HCT116 (cell line): ENCODE measurements around the gene AFAP1L2.

ENCODE experiments used
- CEBPB ChIP-seq: IDR thresholded peaks from 2 replicates; pipeline ENCODE4 v1.6.1; 2012; ENCODE audit warnings: low read depth
- CTCF ChIP-seq, 3 experiments: fragments of 200-600 bp in 1 of 3; sonication (generic) in 1 of 3; IDR thresholded peaks in 2 of 3; conservative IDR thresholded peaks in 1 of 3; 2 replicates each; pipeline ENCODE4 v1.5.1; 2012 to 2017; ENCODE audit warnings: low read depth in 2 of 3, low read length in 2 of 3, antibody characterized with exemption in 1 of 3, borderline replicate concordance in 1 of 3, control low read depth in 1 of 3, mild to moderate bottlenecking in 1 of 3, mixed read lengths in 1 of 3, mixed run types in 1 of 3, moderate library complexity in 1 of 3; ENCODE audit not compliant: insufficient read depth in 1 of 3
- EGR1 ChIP-seq: IDR thresholded peaks from 2 replicates; pipeline ENCODE4 v1.6.1; 2012; ENCODE audit warnings: low read depth
- EZH2 ChIP-seq: fragments of 200-600 bp; sonication (generic); IDR thresholded peaks from 2 replicates; pipeline ENCODE4 v1.6.1; 2017; ENCODE audit warnings: antibody characterized with exemption, mixed run types
- EZH2phosphoT487 ChIP-seq: fragments of 200-600 bp; IDR thresholded peaks from 2 replicates; pipeline ENCODE4 v1.6.1; 2018; ENCODE audit warnings: antibody characterized with exemption, borderline replicate concordance
- JUND ChIP-seq: IDR thresholded peaks from 2 replicates; pipeline ENCODE4 v1.6.1; 2012
- POLR2A ChIP-seq: IDR thresholded peaks from 2 replicates; pipeline ENCODE4 v1.7.0; 2011; ENCODE audit warnings: borderline replicate concordance; ENCODE audit not compliant: insufficient read depth, insufficient read length; ENCODE audit errors: extremely low read depth
- POLR2AphosphoS5 ChIP-seq: IDR thresholded peaks from 2 replicates; pipeline ENCODE4 v1.6.1; 2011; ENCODE audit warnings: mild to moderate bottlenecking, low read depth, low read length, moderate library complexity
- RAD21 ChIP-seq: IDR thresholded peaks from 2 replicates; pipeline ENCODE4 v1.6.1; 2012; ENCODE audit warnings: low read depth, mild to moderate bottlenecking
- REST ChIP-seq: IDR thresholded peaks from 2 replicates; pipeline ENCODE4 v1.6.1; 2012; ENCODE audit warnings: low read depth
- SP1 ChIP-seq: IDR thresholded peaks from 2 replicates; pipeline ENCODE4 v1.6.1; 2012; ENCODE audit warnings: low read depth
- ZNF274 ChIP-seq: fragments of 200-500 bp; sonication (Bioruptor generic); IDR thresholded peaks from 2 replicates; pipeline ENCODE4 v1.6.1; 2014; ENCODE audit warnings: mild to moderate bottlenecking, low read depth, low read length, inconsistent platforms
- TF ChIP-seq, protein P1 (sequence below): IDR thresholded peaks from 2 replicates; pipeline ENCODE4 v1.6.1; 2011; ENCODE audit warnings: mild to moderate bottlenecking, low read length, moderate library complexity; ENCODE audit not compliant: insufficient replicate concordance; ENCODE audit errors: extremely low read depth

DNA sequence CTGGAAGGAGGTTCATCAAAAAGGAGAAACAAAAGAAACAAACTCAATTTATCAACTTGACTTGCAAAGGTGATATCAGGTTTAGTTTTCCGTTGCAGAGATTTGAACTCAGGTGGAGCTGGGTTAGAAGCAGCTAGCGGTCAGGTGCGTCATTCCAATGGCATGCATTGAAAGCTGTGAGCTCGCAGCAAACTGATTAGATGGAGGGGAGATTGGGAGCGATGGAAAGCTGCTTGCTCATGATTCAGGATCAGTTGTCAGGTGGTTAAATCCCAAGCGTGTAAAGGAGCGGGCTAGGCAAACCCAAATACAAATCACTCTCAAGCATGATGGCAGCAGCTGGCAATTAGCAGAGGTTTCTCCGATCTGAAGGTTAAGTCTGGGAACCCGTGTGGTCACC, 49.3 kb upstream of the AFAP1L2 start:
- TF ChIP-seq CTCF (IDR thresholded peaks at IDR 0.05 in 2 of 3, conservative IDR thresholded peaks at IDR 0.05 in 1 of 3; ENCODE audit: borderline replicate concordance in 1 of 3, insufficient read depth in 1 of 3, low read depth in 2 of 3, low read length in 2 of 3) (no peak), SP1 (no peak), POLR2AphosphoS5 (no peak), EZH2 (no peak), EZH2phosphoT487 (no peak), POLR2A (no peak), RAD21 (no peak), REST (no peak), ZNF274 (no peak), EGR1 (no peak), CEBPB (no peak), JUND (no peak)
- TF ChIP-seq, protein P1, sequence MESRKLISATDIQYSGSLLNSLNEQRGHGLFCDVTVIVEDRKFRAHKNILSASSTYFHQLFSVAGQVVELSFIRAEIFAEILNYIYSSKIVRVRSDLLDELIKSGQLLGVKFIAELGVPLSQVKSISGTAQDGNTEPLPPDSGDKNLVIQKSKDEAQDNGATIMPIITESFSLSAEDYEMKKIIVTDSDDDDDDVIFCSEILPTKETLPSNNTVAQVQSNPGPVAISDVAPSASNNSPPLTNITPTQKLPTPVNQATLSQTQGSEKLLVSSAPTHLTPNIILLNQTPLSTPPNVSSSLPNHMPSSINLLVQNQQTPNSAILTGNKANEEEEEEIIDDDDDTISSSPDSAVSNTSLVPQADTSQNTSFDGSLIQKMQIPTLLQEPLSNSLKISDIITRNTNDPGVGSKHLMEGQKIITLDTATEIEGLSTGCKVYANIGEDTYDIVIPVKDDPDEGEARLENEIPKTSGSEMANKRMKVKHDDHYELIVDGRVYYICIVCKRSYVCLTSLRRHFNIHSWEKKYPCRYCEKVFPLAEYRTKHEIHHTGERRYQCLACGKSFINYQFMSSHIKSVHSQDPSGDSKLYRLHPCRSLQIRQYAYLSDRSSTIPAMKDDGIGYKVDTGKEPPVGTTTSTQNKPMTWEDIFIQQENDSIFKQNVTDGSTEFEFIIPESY = no peak
